ENCODE data around the gene FLRT2.

Gene FLRT2, protein sequence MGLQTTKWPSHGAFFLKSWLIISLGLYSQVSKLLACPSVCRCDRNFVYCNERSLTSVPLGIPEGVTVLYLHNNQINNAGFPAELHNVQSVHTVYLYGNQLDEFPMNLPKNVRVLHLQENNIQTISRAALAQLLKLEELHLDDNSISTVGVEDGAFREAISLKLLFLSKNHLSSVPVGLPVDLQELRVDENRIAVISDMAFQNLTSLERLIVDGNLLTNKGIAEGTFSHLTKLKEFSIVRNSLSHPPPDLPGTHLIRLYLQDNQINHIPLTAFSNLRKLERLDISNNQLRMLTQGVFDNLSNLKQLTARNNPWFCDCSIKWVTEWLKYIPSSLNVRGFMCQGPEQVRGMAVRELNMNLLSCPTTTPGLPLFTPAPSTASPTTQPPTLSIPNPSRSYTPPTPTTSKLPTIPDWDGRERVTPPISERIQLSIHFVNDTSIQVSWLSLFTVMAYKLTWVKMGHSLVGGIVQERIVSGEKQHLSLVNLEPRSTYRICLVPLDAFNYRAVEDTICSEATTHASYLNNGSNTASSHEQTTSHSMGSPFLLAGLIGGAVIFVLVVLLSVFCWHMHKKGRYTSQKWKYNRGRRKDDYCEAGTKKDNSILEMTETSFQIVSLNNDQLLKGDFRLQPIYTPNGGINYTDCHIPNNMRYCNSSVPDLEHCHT
- total RNA-seq = 0 reads per million in 4 donors

DNA sequence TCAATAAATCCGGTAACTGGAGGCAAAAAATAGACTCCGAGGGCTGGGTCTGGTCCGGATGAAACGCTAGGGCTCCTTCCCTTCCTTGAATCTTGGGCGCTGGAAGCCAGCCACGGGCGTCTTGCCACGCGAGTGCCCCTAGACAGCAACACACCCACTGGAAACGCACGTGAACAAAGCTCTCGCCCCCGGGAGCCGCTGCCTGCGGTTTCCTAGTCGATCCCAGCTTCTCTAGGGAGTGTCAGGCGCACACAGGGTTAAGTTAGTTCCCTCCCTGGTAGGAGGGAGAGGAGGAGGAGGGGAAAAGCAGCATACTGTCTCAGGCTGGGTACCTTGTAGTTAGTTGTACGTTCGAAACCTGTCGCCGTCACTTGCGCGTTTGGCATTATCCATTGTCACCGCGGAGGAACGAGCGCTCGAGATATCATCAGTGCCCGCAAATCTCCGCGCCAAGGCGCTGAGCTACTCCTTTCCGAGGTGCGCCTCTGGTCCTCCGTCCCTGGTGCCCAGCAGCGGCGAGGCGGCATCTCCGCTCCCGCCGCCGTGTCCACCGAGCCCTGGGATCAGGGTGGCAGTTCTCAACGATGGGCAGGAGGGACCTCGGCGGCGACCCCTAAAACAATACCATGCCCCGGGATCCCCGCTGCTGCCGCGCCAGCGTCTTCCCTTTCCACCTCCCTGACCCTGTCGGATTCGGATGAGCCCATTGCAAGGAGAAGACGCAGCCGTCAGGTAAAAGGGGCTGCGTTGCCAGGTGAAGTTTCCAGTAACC is at the start of gene FLRT2:
Gene FLRT2 (plus strand): TSS at position 342 of the 772 bp plus-strand sequence. CDS start 91,371 bp downstream, outside the sequence.
- DNase-seq = no peak

- no peak for DNase-seq
These were observed 48.5 kb upstream of the FLRT2 start for GRCh38 chr14:85481471-85481870.

DNA sequence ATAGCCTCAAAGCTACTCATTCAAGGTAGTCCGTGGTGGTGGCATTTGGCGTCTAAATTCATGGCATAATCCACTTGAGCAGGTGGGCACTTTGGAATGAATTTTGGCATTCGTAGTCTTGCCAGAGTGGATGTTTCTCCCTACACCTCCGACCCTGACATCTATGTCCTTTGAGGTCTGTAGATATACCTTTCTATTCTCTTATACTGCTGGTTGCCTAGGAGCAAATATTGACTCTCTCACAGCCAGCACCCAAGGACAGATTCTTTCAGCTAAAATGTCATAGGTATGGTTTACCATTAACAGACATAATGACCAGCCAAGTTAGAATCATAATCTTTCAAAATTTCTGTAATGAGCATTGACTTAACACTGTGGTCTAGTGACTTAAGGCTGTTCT is 47.4 kb upstream of the FLRT2 start:
- DNase-seq = no peak

- no peak for DNase-seq
These were observed 46.9 kb upstream of the FLRT2 start for GRCh38 chr14:85483037-85483436.

GRCh38 chr14:85483652-85484051 is 46.3 kb upstream of the FLRT2 start:
- DNase-seq = no peak

DNA sequence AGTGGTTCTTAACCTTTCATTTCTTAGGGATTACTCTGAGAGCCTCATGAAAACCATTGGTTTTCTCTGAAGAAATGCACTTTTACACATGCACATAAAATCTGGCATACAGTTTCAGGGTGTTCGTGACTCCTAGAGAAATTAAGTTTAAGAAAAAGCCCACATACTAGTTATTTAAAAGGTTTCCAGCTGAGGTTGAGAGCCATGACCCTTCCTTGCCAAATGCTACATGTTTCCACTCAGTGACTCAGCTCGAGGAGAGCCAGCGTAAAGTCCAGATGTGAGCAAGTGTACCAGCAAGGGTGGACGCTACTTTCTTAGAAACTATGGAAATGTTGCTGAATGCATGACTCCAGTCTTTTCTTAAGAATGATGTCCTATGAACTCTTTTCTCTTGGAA is 42.7 kb upstream of the FLRT2 start:
- DNase-seq = no peak

DNA sequence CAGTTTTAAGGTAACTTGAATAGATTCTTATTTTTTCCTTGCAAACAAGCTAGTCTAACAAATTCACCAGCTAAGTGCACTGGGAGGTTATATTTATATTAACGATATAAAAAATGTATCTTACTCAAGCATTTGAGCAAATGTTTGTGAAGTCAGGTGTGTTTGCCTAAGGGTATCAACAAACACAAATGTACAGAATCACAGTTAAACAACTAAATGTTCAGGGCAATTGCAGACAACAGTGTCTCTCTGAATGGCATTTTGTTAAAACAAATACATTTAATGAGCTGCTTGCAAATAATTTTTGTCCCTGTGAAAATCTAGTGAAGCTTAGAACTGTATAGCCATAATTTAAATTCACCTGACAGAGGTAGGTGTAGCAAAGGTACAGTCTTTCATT is 28.2 kb upstream of the FLRT2 start:
- DNase-seq = no peak

GRCh38 chr14:85508863-85509262 is 21.1 kb upstream of the FLRT2 start:
- no peak for DNase-seq

- no peak for DNase-seq
These were observed 17.5 kb upstream of the FLRT2 start for GRCh38 chr14:85512451-85512850.

GRCh38 chr14:85514487-85514886 is 15.5 kb upstream of the FLRT2 start:
- DNase-seq = no peak

DNA sequence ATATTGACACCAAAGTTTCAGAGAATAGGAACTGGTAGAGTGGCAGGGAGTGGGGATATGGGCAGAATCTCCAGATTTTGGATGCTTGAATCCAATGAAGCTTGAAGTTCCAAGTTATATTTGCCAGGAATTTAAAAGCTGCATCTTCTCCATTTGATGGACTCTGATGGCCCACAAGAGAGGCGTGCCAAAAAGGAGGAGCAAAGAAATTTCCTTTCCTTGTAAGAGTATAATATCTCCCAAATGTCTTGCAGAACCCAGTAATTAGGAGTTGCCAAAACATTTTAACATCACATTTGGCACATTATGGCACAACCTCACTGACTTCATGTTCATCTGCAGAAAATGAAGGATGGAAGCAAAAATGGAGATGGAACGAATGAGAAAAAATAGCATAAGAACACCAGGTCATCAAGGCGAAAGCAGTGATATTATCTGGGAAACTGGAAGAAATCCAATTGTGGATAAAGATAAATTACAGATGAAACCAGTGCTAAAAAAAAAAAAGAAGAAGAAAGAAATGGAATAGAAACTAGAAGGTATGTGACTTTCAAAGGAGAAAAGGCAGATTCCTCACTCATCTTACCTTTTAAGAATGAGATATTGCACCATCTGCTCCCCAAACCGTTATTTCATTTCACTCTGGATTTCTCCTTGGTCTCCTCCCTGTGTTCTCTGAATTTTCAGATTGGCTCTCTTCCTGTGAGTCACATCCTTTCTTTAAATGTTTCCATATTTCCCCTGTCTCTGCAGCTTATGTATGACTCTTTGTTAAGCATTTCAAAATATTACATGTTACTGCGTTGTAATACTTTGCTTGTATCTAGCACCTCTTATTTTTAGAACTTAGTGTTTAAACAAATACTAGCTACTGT is 13.5 kb upstream of the FLRT2 start:
- no peak for DNase-seq

DNA sequence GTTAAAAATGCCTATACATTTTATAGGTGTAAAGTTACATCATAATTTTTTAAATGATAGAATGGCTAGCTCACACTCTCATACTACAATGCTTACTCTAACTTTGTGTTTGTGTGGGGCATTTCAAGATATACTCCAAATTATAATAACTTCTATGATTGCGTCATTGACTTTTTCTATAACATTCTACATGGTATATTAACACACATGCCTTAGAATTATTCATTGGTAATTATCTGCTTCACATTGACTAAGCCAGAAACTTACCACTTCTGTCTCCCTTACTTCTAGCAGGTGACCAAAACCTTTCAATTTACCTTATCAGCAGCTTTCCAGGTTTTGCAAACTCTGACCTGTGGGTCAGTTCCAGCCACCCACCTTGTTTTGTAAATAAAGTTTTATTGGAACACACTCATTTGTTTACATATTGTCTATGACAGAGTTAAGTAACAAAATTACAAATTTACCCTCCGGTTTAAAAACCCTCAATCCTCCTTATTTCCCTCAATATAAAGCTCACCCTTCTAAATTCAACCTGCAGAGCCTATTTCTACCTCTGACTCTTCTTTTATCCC is 12.7 kb upstream of the FLRT2 start:
- no peak for DNase-seq

DNA sequence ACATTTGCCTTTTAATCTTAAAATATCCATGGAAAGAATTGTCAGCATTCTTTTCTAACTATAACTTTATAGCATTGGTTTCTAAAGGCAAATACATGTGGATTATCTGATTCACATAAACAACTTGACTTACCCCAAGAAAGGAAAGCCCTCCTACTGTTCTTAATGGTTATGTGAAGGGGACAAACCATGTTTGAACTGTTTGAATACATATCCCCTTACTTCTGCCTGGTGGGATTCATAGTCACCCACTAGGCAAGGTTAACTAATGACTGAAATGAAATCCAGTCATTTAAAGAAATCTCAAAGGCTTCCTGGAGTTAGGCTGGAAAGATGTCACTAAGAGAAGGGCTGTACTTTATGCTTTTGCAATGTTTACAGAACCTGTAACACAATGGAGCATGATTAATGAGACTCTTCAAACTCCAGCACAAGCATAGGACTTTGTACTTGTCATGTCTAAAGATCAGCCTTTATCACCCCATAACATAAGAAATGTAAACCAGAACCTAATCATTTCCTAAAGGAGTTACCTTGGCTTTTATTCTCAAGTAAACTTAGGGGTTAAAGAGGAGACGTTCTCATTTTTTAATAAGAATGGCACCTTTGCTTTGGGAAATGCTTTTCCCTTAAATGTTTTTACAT is 10.2 kb upstream of the FLRT2 start:
- no peak for DNase-seq

GRCh38 chr14:85520581-85520980 is 9.4 kb upstream of the FLRT2 start:
- DNase-seq = no peak

- DNase-seq = no peak
These were observed 6.3 kb upstream of the FLRT2 start for GRCh38 chr14:85523624-85524023.

- no peak for DNase-seq
These were observed 2.9 kb upstream of the FLRT2 start for GRCh38 chr14:85527006-85527405.

DNA sequence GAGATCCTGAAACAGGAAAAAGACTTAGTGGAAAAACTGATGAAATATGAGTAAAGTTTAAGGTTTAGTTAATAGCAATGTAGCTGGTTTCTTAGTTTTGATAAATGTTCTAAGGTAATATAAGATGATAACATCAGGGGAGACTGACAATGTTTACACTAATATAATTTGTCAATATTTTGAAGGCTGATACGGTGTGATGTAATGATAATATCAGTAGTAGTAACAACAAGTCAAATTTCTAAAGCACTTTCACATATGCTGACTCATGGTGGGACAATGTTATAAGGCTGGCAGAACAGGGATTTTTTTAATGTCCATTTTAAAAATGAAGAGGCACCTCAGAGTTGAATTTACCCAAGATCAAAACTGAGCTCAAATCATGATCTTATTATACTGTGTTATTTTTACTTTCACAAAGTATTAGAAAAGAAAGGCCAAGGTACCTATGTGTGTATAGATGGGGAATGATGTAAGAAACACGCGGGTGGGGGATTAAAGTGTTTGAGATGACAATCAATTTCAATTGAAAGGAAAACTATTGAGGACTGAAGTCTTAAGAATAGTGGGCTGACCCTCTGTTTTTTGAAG is 2.4 kb upstream of the FLRT2 start:
- DNase-seq = no peak

DNA sequence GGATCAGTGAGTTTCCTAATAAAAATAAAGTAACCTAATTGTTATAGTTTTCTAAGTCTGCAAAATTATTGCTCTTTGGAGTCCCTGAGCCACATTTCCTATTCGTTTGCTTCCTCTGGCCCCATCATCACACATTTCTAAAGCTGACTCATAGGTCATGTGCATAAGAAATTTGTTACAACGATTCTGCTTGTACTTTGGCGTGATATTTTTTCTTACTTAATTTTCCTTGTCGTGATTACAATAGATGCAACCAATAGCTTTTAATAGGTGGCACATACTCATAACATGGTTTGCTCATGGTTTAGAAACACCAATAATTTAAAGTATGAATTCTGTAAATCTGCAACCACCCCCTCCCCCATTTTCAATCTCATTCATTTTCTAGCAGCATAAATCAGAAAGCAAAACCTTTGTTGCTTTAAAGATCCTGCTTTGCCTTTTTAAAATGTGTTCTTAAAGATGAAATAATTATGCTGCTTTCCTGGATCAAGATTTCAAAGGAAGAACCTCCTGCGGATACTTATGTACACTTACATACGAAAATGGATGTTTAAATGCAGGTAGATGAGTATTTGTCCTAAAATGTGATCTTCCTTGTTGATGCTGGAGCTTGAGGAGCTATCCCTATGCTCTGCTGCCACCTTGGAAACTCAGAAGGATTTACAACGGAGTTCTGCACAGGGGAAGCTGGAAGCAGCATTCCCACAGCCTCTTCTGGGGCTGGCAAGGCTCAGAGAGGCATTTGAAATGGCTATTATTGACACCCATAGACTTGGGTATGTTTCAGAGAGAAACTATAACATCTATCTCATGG is 1.7 kb upstream of the FLRT2 start:
- DNase-seq = no peak

- no peak for DNase-seq
These were observed 880 bp upstream of the FLRT2 start for GRCh38 chr14:85528897-85529631.

GRCh38 chr14:85530626-85531025 is 682 bp downstream of the FLRT2 start:
- no peak for DNase-seq

Measured in T-helper 1 cell (primary cell).